ENCODE measurements around the gene PCIF1. TPM values are rescaled to one million over a fixed set of nuclear protein-coding genes. Genes with fewer than 3 reads are reported as not detected.
"Not testable (repeated sequence)": the region's sequence is repeated elsewhere in the genome, so short reads cannot be mapped to it uniquely, and the experiment has no call there.

PCIF1 gene
- total and polyA plus RNA-seq, 2 experiments from 2014 or later, result 5.3 to 24.3 TPM

DNA sequence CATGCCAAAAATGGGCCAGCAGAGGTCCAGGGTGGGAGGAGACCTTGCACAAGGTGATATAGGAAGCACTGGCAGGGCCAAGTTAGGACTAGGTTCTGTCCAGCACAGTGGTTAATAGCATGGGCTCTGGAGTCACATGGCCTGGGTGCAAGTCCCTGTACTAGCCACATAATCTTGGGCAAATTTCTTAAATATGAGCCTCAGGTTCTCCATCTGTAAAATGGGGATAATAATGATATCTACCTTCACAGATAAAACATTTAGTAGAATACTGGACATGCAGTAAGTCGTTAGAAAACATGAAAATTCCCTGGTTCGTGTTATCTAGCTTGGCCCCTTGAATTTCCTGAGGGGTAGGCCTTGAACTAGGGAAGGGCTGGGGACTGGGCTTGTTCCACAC, 37.2 kb upstream of the PCIF1 start:
- Histone ChIP-seq H2AFZ (no peak overlapping the region), H3K4me1 (ENCODE audit: insufficient read depth) (no peaks in the 10 kb centered on the region; the same call in 1 of the 2 replicates), H3K9me3 (ENCODE audit: low read depth) (no peaks in the 10 kb centered on the region), H3F3A (ENCODE audit: insufficient read depth) (no peaks in the 10 kb centered on the region), H3K79me2 (ENCODE audit: insufficient read depth) (peaks cover 13% of the 10 kb centered on the region; the same call in 1 of the 2 replicates), H3K27me3 (replicated peaks; ENCODE audit: insufficient read depth) (no peaks in the 10 kb centered on the region), H4K20me1 (ENCODE audit: insufficient read depth) (no peaks in the 10 kb centered on the region), H3K27ac (no peak overlapping the region), H3K4me2 (ENCODE audit: unreplicated experiment) (no peak overlapping the region), H3K9me2 (ENCODE audit: insufficient read depth) (no peaks in the 10 kb centered on the region), H3K4me3 (no peak overlapping the region), H3K9ac (no peak overlapping the region), H3K36me3 (ENCODE audit: low read depth) (peaks cover 14% of the 10 kb centered on the region; the same call in 1 of the 2 replicates)
- in situ Hi-C loops (cut with MboI), result no loop called here
- no peak for DNase-seq
- WGBS, 2 experiments (ENCODE audit: low coverage in 1 of 2, low lambda C conversion rate in 2 of 2, missing lambda C conversion rate in 2 of 2), result 53 to 55% methylated on average over 2 of the region's 2 CpGs
- no peak for TF ChIP-seq EZH2phosphoT487 (IDR thresholded peaks at IDR 0.05; ENCODE audit: insufficient read depth, low read depth)
- TF ChIP-seq EZH2 (IDR thresholded peaks at IDR 0.05; ENCODE audit: insufficient read depth, poor library complexity, severe bottlenecking), result no peak

DNA sequence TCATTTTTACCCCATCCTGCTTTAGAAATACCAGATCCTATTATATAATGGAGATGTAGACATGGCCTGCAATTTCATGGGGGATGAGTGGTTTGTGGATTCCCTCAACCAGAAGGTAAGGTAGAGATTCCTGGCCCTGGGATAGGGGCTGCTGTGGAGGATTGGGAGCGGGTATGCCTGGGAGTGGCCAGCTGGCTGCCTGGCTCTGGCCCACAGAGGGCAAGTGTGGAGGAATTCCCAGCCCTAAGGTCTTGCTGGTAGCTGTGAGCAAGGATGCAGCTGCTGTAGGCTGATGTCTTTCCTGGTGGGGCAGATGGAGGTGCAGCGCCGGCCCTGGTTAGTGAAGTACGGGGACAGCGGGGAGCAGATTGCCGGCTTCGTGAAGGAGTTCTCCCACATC, 36.8 kb upstream of the PCIF1 start:
- H3K4me1 ChIP-seq (ENCODE audit: insufficient read depth), result no peaks in the 10 kb centered on the region
- H3K27me3 ChIP-seq (replicated peaks; ENCODE audit: insufficient read depth), result no peaks in the 10 kb centered on the region
- TF ChIP-seq EZH2 (IDR thresholded peaks at IDR 0.05; ENCODE audit: insufficient read depth, poor library complexity, severe bottlenecking) (no peak), EZH2phosphoT487 (IDR thresholded peaks at IDR 0.05; ENCODE audit: insufficient read depth, low read depth) (no peak)
- peaks cover 14% of the 10 kb centered on the region; the same call in 1 of the 2 replicates for H3K36me3 ChIP-seq (ENCODE audit: low read depth)
- H3K27ac ChIP-seq, result no peak overlapping the region
- in situ Hi-C loops (cut with MboI), result no loop called here
- H3K9ac ChIP-seq, result no peak overlapping the region
- no peaks in the 10 kb centered on the region for H3F3A ChIP-seq (ENCODE audit: insufficient read depth)
- H3K4me2 ChIP-seq (ENCODE audit: unreplicated experiment), result no peak overlapping the region
- H3K4me3 ChIP-seq, result no peak overlapping the region
- 85 to 91% methylated on average over 7 of the region's 7 CpGs for WGBS, 2 experiments (ENCODE audit: low coverage in 1 of 2, low lambda C conversion rate in 2 of 2, missing lambda C conversion rate in 2 of 2)
- H4K20me1 ChIP-seq (ENCODE audit: insufficient read depth), result no peaks in the 10 kb centered on the region
- H3K9me3 ChIP-seq (ENCODE audit: low read depth), result no peaks in the 10 kb centered on the region
- H2AFZ ChIP-seq, result no peak overlapping the region
- no peak for DNase-seq
- no peaks in the 10 kb centered on the region for H3K9me2 ChIP-seq (ENCODE audit: insufficient read depth)
- H3K79me2 ChIP-seq (ENCODE audit: insufficient read depth), result peaks cover 9% of the 10 kb centered on the region; the same call in 1 of the 2 replicates

DNA sequence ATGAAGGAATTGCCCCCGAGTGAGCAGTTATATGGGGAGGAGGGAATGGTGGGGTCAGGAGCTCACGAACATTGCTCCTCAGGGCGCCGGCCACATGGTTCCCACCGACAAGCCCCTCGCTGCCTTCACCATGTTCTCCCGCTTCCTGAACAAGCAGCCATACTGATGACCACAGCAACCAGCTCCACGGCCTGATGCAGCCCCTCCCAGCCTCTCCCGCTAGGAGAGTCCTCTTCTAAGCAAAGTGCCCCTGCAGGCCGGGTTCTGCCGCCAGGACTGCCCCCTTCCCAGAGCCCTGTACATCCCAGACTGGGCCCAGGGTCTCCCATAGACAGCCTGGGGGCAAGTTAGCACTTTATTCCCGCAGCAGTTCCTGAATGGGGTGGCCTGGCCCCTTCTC, 36.2 kb upstream of the PCIF1 start:
- H3K27me3 ChIP-seq (replicated peaks; ENCODE audit: insufficient read depth), result no peaks in the 10 kb centered on the region
- no peaks in the 10 kb centered on the region for H3F3A ChIP-seq (ENCODE audit: insufficient read depth)
- in situ Hi-C loops (cut with MboI), result no loop called here
- no peak overlapping the region for H3K4me3 ChIP-seq
- no peak overlapping the region for H3K4me2 ChIP-seq (ENCODE audit: unreplicated experiment)
- no peaks in the 10 kb centered on the region for H4K20me1 ChIP-seq (ENCODE audit: insufficient read depth)
- no peak for TF ChIP-seq EZH2phosphoT487 (IDR thresholded peaks at IDR 0.05; ENCODE audit: insufficient read depth, low read depth)
- TF ChIP-seq EZH2 (IDR thresholded peaks at IDR 0.05; ENCODE audit: insufficient read depth, poor library complexity, severe bottlenecking), result no peak
- H3K9me2 ChIP-seq (ENCODE audit: insufficient read depth), result no peaks in the 10 kb centered on the region
- H3K9me3 ChIP-seq (ENCODE audit: low read depth), result no peaks in the 10 kb centered on the region
- peaks cover 14% of the 10 kb centered on the region; the same call in 1 of the 2 replicates for H3K36me3 ChIP-seq (ENCODE audit: low read depth)
- no peaks in the 10 kb centered on the region for H3K4me1 ChIP-seq (ENCODE audit: insufficient read depth)
- WGBS, 2 experiments (ENCODE audit: low coverage in 1 of 2, low lambda C conversion rate in 2 of 2, missing lambda C conversion rate in 2 of 2), result 85 to 87% methylated on average over 10 to 12 of the region's 12 CpGs
- H2AFZ ChIP-seq, result no peak overlapping the region
- no peak overlapping the region for H3K9ac ChIP-seq
- no peak for DNase-seq
- no peak overlapping the region for H3K27ac ChIP-seq
- 0 out of 2 replicates have a peak, but pooled peaks cover 4% of the 10 kb centered on the region for H3K79me2 ChIP-seq (ENCODE audit: insufficient read depth)

- H3K79me2 ChIP-seq (ENCODE audit: insufficient read depth), result 0 out of 2 replicates have a peak, but pooled peaks cover 2% of the 10 kb centered on the region
- H3K36me3 ChIP-seq (ENCODE audit: low read depth), result peaks cover 14% of the 10 kb centered on the region; the same call in 1 of the 2 replicates
- no peaks in the 10 kb centered on the region for H3K9me3 ChIP-seq (ENCODE audit: low read depth)
- H3K9me2 ChIP-seq (ENCODE audit: insufficient read depth), result no peaks in the 10 kb centered on the region
- H3K4me3 ChIP-seq, result no peak overlapping the region
- no peak for DNase-seq
- TF ChIP-seq EZH2 (IDR thresholded peaks at IDR 0.05; ENCODE audit: insufficient read depth, poor library complexity, severe bottlenecking) (no peak), EZH2phosphoT487 (IDR thresholded peaks at IDR 0.05; ENCODE audit: insufficient read depth, low read depth) (no peak)
- H3K4me1 ChIP-seq (ENCODE audit: insufficient read depth), result no peaks in the 10 kb centered on the region
- H4K20me1 ChIP-seq (ENCODE audit: insufficient read depth), result no peaks in the 10 kb centered on the region
- H3K27ac ChIP-seq, result no peak overlapping the region
- no peak overlapping the region for H3K4me2 ChIP-seq (ENCODE audit: unreplicated experiment)
- no peak overlapping the region for H3K9ac ChIP-seq
- WGBS, 2 experiments (ENCODE audit: low coverage in 1 of 2, low lambda C conversion rate in 2 of 2, missing lambda C conversion rate in 2 of 2), result 81 to 88% methylated on average over 9 to 13 of the region's 13 CpGs
- no peak overlapping the region for H2AFZ ChIP-seq
- H3K27me3 ChIP-seq (replicated peaks; ENCODE audit: insufficient read depth), result no peaks in the 10 kb centered on the region
- no peaks in the 10 kb centered on the region for H3F3A ChIP-seq (ENCODE audit: insufficient read depth)
- in situ Hi-C loops (cut with MboI), result no loop called here
Measured at GRCh38 chr20:45899046-45899835, 35.2 kb upstream of the PCIF1 start.

DNA sequence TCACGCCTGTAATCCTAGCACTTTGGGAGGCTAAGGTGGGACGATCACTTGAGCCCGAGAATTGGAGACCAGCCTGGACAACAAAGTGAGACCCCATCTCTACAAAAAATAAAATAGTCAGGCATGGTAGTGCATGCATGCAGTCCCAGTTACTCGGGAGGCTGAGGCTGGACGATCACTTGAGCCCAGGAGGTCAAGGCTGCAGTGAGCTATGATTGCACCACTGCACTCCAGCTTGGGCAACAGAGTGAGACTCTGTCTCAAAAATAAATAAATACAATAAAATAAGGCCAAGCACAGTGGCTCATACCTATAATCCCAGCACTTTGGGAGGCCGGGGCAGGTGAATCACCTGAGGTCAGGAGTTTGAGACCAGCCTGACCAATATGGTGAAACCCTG, 33.2 kb upstream of the PCIF1 start:
- not testable (repeated sequence) for DNase-seq; H3K4me2 ChIP-seq (ENCODE audit: unreplicated experiment)

More for the DNA sequence above, 33.2 kb upstream of the PCIF1 start:
- H3K4me3 ChIP-seq; H3K79me2 ChIP-seq (ENCODE audit: insufficient read depth); H3K9ac ChIP-seq; H3K9me3 ChIP-seq (ENCODE audit: low read depth); H3K9me2 ChIP-seq (ENCODE audit: insufficient read depth); H4K20me1 ChIP-seq (ENCODE audit: insufficient read depth); H3K27ac ChIP-seq; H2AFZ ChIP-seq; H3K27me3 ChIP-seq (replicated peaks; ENCODE audit: insufficient read depth); H3K36me3 ChIP-seq (ENCODE audit: low read depth); in situ Hi-C loops (cut with MboI): not testable (repeated sequence)
- peaks cover 13% of the 10 kb centered on the region for H3K4me1 ChIP-seq (ENCODE audit: insufficient read depth)
- 91 to 92% methylated on average over 6 of the region's 6 CpGs for WGBS, 2 experiments (ENCODE audit: low coverage in 1 of 2, low lambda C conversion rate in 2 of 2, missing lambda C conversion rate in 2 of 2)
- H3F3A ChIP-seq (ENCODE audit: insufficient read depth), result peaks cover 10% of the 10 kb centered on the region; the same call in 1 of the 2 replicates

All from GM23248 (cell line).